ENCODE results near the gene ITPRID1. TPM values are rescaled to one million over a fixed set of nuclear protein-coding genes. Genes with fewer than 3 reads are reported as not detected.

ITPRID1 gene
- total and polyA plus RNA-seq, 2 of the 13 experiments (the other 11 are each of a cell fraction or from before 2014, with no cell fraction given): not detected

DNA sequence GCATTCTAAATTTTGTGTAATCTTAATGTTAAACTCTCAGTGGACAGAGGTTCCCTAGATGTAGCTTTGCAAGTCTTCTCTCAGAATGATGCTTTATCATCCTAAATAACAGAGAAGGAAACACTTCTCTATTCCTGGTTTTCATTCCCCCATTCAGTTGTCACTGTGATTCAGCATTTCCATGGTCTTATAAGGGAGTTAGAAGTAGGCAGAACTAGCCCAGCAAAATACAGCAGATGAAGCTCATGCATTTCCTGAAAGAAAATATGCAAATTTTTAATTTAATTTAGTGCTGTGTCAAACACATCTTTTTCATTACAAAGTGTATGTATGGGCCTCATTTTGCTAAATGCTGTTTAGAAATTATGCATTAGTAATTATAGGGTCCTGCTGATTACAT, 70.1 kb downstream of the ITPRID1 start:
- Histone ChIP-seq H2AFZ (ENCODE audit: low read length) (no peak overlapping the region), H3K4me1 (ENCODE audit: insufficient read depth, low read length) (no peaks in the 10 kb centered on the region), H3K4me2 (ENCODE audit: low read depth, low read length) (no peak overlapping the region), H3K79me2 (ENCODE audit: insufficient read depth, low read length) (no peaks in the 10 kb centered on the region), H4K20me1 (ENCODE audit: insufficient read depth, low read length) (no peaks in the 10 kb centered on the region), H3K9ac (ENCODE audit: insufficient read depth, low read depth, low read length) (no peak overlapping the region), H3K27ac (ENCODE audit: extremely low read length, insufficient read depth, low read length) (no peak overlapping the region), H3K27me3 (ENCODE audit: control insufficient read depth in 1 of 2, insufficient read depth in 2 of 2, low read length in 2 of 2) (no peaks in the 10 kb centered on the region), H3K4me3 (replicated peaks in 1 of 3; ENCODE audit: insufficient read depth in 1 of 3, low read depth in 2 of 3, low read length in 3 of 3) (no peak overlapping the region), H3K9me3 (ENCODE audit: low read length) (no peaks in the 10 kb centered on the region; the same call in 1 of the 2 replicates), H3K36me3 (replicated peaks in 1 of 2; ENCODE audit: control insufficient read depth in 1 of 2, insufficient read depth in 2 of 2, low read length in 2 of 2) (no peaks in the 10 kb centered on the region)
- POLR2A ChIA-PET: no interaction called here
- TF ChIP-seq ZNF776 (CRISPR knock-in tag; IDR thresholded peaks at IDR 0.05): no peak
- no peak for TF ChIP-seq RXRA (CRISPR knock-in tag; IDR thresholded peaks at IDR 0.05)
- no peak for TF ChIP-seq SYNCRIP (IDR thresholded peaks at IDR 0.05; ENCODE audit: insufficient read depth, low read depth, low read length)
- TF ChIP-seq MTF2 (CRISPR knock-in tag; IDR thresholded peaks at IDR 0.05; ENCODE audit: borderline replicate concordance): no peak
- TF ChIP-seq ZBTB8A (CRISPR knock-in tag; IDR thresholded peaks at IDR 0.05; ENCODE audit: borderline replicate concordance, low read depth): no peak
- no peak for TF ChIP-seq ZNF468 (CRISPR knock-in tag; IDR thresholded peaks at IDR 0.05)
- no peak for TF ChIP-seq RNF2 (conservative IDR thresholded peaks at IDR 0.05; ENCODE audit: low read depth)
- no peak for TF ChIP-seq HIVEP1 (CRISPR knock-in tag; IDR thresholded peaks at IDR 0.05)
- in situ Hi-C loops (cut with HindIII; ENCODE audit: extremely low pct_ligation_motif_present, low pct_unique_long_range_greater_than_20kb): no loop called here
- FAIRE-seq (no peak), DNase-seq (ENCODE audit: low spot score) (no peak), ATAC-seq (no peak)
- intact Hi-C loops (cut with micrococcal nuclease; ENCODE audit: unreplicated experiment): no loop called here
- BruUV-seq (replicated peaks): no TSS peak
- CTCF ChIA-PET (ENCODE audit: low intra/inter-chr PET ratio, low total read pairs): no interaction called here

DNA sequence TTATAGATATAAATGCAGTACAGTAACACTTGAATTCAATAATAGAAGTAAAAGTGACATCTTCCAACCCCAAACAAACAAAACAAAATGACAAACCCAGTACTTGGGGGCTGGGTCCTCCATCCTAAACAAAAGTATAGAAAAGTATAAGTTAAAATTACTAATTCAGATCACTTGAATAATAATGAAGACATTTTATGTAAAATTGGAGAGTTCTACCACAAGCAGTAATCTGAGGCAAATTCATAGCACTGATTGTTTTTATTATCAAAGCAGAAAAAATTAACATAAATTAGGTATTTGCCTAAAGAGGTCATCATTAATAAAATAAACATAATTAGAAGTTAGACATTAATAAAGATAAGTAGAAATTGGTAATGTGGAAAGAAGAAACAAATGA, 81.5 kb downstream of the ITPRID1 start:
- Histone ChIP-seq H3K36me3 (replicated peaks in 1 of 2; ENCODE audit: control insufficient read depth in 1 of 2, insufficient read depth in 2 of 2, low read length in 2 of 2) (no peaks in the 10 kb centered on the region), H4K20me1 (ENCODE audit: insufficient read depth, low read length) (no peaks in the 10 kb centered on the region), H3K9me3 (ENCODE audit: low read length) (0 out of 2 replicates have a peak, but pooled peaks cover 4% of the 10 kb centered on the region), H3K4me1 (ENCODE audit: insufficient read depth, low read length) (no peaks in the 10 kb centered on the region), H3K4me2 (ENCODE audit: low read depth, low read length) (no peak overlapping the region), H3K9ac (ENCODE audit: insufficient read depth, low read depth, low read length) (no peak overlapping the region), H3K27ac (ENCODE audit: extremely low read length, insufficient read depth, low read length) (no peak overlapping the region), H2AFZ (ENCODE audit: low read length) (no peak overlapping the region), H3K79me2 (ENCODE audit: insufficient read depth, low read length) (no peaks in the 10 kb centered on the region), H3K27me3 (ENCODE audit: control insufficient read depth in 1 of 2, insufficient read depth in 2 of 2, low read length in 2 of 2) (no peaks in the 10 kb centered on the region), H3K4me3 (replicated peaks in 1 of 3; ENCODE audit: insufficient read depth in 1 of 3, low read depth in 2 of 3, low read length in 3 of 3) (no peak overlapping the region)
- intact Hi-C loops (cut with micrococcal nuclease; ENCODE audit: unreplicated experiment) (no loop called here), in situ Hi-C loops (cut with HindIII; ENCODE audit: extremely low pct_ligation_motif_present, low pct_unique_long_range_greater_than_20kb) (no loop called here)
- ChIA-PET CTCF (ENCODE audit: low intra/inter-chr PET ratio, low total read pairs) (no interaction called here), POLR2A (no interaction called here)
- ATAC-seq (no peak), FAIRE-seq (no peak), DNase-seq (ENCODE audit: low spot score) (no peak)
- no peak for TF ChIP-seq GFI1 (CRISPR knock-in tag; IDR thresholded peaks at IDR 0.05; ENCODE audit: borderline replicate concordance)
- no peak for TF ChIP-seq NFIC (IDR thresholded peaks at IDR 0.05; ENCODE audit: low read length)
- TF ChIP-seq, protein P1, sequence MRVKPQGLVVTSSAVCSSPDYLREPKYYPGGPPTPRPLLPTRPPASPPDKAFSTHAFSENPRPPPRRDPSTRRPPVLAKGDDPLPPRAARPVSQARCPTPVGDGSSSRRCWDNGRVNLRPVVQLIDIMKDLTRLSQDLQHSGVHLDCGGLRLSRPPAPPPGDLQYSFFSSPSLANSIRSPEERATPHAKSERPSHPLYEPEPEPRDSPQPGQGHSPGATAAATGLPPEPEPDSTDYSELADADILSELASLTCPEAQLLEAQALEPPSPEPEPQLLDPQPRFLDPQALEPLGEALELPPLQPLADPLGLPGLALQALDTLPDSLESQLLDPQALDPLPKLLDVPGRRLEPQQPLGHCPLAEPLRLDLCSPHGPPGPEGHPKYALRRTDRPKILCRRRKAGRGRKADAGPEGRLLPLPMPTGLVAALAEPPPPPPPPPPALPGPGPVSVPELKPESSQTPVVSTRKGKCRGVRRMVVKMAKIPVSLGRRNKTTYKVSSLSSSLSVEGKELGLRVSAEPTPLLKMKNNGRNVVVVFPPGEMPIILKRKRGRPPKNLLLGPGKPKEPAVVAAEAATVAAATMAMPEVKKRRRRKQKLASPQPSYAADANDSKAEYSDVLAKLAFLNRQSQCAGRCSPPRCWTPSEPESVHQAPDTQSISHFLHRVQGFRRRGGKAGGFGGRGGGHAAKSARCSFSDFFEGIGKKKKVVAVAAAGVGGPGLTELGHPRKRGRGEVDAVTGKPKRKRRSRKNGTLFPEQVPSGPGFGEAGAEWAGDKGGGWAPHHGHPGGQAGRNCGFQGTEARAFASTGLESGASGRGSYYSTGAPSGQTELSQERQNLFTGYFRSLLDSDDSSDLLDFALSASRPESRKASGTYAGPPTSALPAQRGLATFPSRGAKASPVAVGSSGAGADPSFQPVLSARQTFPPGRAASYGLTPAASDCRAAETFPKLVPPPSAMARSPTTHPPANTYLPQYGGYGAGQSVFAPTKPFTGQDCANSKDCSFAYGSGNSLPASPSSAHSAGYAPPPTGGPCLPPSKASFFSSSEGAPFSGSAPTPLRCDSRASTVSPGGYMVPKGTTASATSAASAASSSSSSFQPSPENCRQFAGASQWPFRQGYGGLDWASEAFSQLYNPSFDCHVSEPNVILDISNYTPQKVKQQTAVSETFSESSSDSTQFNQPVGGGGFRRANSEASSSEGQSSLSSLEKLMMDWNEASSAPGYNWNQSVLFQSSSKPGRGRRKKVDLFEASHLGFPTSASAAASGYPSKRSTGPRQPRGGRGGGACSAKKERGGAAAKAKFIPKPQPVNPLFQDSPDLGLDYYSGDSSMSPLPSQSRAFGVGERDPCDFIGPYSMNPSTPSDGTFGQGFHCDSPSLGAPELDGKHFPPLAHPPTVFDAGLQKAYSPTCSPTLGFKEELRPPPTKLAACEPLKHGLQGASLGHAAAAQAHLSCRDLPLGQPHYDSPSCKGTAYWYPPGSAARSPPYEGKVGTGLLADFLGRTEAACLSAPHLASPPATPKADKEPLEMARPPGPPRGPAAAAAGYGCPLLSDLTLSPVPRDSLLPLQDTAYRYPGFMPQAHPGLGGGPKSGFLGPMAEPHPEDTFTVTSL (CRISPR knock-in tag; IDR thresholded peaks at IDR 0.05; ENCODE audit: borderline replicate concordance): no peak
- TF ChIP-seq, protein P2, sequence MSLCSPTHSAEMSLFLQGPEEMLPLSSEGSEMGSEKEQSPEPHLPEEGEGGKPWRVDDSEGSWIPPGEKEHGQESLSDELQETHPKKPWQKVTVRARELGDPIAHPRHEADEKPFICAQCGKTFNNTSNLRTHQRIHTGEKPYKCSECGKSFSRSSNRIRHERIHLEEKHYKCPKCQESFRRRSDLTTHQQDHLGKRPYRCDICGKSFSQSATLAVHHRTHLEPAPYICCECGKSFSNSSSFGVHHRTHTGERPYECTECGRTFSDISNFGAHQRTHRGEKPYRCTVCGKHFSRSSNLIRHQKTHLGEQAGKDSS (CRISPR knock-in tag; IDR thresholded peaks at IDR 0.05; ENCODE audit: borderline replicate concordance, low read depth): no peak
- no peak for TF ChIP-seq ZNF274 (CRISPR knock-in tag; IDR thresholded peaks at IDR 0.05)
- no peak for TF ChIP-seq SP4 (CRISPR knock-in tag; IDR thresholded peaks at IDR 0.05)
- TF ChIP-seq ZNF569 (CRISPR knock-in tag; IDR thresholded peaks at IDR 0.05; ENCODE audit: borderline replicate concordance): no peak
- no TSS peak for BruUV-seq (replicated peaks)

All from HepG2 (cell line).